Vagina (tissue), 2 donors: ENCODE results near the gene ENTPD3. TPM values are rescaled to one million over a fixed set of nuclear protein-coding genes. Genes with fewer than 3 reads are reported as not detected.

Experiments
- DNase-seq, 2 donors: peaks; one replicate each; pipeline ENCODE4 v3.0.0-alpha.2; 2017; ENCODE audit errors: extremely low spot score in 2 of 2
- H3K27ac ChIP-seq: fragments of 200-600 bp; sonication (generic); one replicate; pipeline ENCODE4 v1.5.1; 2019
- H3K27me3 ChIP-seq: fragments of 200-600 bp; sonication (generic); one replicate; pipeline ENCODE4 v1.5.1; 2019
- H3K36me3 ChIP-seq, 2 donors: fragments of 200-600 bp; sonication (generic); one replicate each; pipeline ENCODE4 v1.5.1; 2017 to 2019
- H3K4me1 ChIP-seq: fragments of 200-600 bp; sonication (generic); one replicate; pipeline ENCODE4 v1.5.1; 2019
- H3K4me3 ChIP-seq, 2 donors: fragments of 200-600 bp; sonication (generic); 1 replicate in 1 of 2; 2 replicates in 1 of 2; pipeline ENCODE4 v1.5.1; 2016 to 2019
- H3K9me3 ChIP-seq: fragments of 200-600 bp; sonication (generic); one replicate; pipeline ENCODE4 v1.5.1; 2019
- POLR2A ChIP-seq, 2 donors: fragments of 450-650 bp; IDR thresholded peaks; one replicate each; pipeline ENCODE4 v1.6.1; 2017; ENCODE audit warnings: antibody characterized with exemption in 2 of 2, mild to moderate bottlenecking in 2 of 2, moderate library complexity in 2 of 2
- POLR2AphosphoS5 ChIP-seq, 2 donors: sonication (generic); formaldehyde crosslinking; IDR thresholded peaks; one replicate each; pipeline ENCODE4 v1.9.0; 2017; ENCODE audit warnings: antibody characterized with exemption in 2 of 2, mild to moderate bottlenecking in 2 of 2, low read depth in 1 of 2; ENCODE audit not compliant: insufficient read depth in 1 of 2
- intact Hi-C: fragments of 100-400 bp; cut with DNase I; formaldehyde crosslinking; loops from one replicate; pipeline ENCODE4 v1.15.1; 2023
- total RNA-seq: library from RNA; depleted of rRNA; stranded (reverse); fragments of >200 nt; gene quantifications from one replicate; pipeline ENCODE4 v1.2.3, GENCODE V29; 2016
- TF ChIP-seq, protein P1 (sequence below), 3 experiments: fragments of 450-650 bp in 2 of 3; fragments of 200-600 bp in 1 of 3; sonication (generic) in 1 of 3; IDR thresholded peaks; one replicate each; pipeline ENCODE4 v1.5.1; 2017 to 2019; ENCODE audit warnings: antibody characterized with exemption in 3 of 3, mild to moderate bottlenecking in 2 of 3, moderate library complexity in 2 of 3

The ENTPD3 gene
- total RNA-seq, 1 donor from 2014 or later: 3.9 TPM

DNA sequence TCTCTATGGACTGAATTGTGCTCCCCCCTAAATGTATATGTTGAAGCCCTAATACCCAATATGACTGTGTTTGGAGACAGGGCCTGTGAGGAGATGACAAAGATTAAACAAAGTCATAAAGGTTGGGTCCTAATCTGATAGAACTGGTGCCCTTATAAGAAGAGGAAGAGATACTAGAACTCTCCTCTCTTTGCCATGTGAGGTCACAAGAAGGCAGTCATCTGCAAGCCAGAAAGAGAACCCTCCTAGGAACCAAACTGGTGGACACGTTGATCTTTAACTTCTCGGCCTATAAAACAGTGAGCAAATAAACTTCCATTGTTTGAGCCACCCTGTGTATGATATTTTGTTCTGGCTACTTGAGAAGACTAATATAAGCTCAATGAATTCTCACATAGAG is 31.6 kb upstream of the ENTPD3 start:
- intact Hi-C loops: no loop called here
- DNase-seq: no peak
- TF ChIP-seq, protein P1, sequence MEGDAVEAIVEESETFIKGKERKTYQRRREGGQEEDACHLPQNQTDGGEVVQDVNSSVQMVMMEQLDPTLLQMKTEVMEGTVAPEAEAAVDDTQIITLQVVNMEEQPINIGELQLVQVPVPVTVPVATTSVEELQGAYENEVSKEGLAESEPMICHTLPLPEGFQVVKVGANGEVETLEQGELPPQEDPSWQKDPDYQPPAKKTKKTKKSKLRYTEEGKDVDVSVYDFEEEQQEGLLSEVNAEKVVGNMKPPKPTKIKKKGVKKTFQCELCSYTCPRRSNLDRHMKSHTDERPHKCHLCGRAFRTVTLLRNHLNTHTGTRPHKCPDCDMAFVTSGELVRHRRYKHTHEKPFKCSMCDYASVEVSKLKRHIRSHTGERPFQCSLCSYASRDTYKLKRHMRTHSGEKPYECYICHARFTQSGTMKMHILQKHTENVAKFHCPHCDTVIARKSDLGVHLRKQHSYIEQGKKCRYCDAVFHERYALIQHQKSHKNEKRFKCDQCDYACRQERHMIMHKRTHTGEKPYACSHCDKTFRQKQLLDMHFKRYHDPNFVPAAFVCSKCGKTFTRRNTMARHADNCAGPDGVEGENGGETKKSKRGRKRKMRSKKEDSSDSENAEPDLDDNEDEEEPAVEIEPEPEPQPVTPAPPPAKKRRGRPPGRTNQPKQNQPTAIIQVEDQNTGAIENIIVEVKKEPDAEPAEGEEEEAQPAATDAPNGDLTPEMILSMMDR (IDR thresholded peaks at IDR 0.05): no peak
- TF ChIP-seq POLR2A (IDR thresholded peaks at IDR 0.05) (no peak), POLR2AphosphoS5 (IDR thresholded peaks at IDR 0.05; ENCODE audit: insufficient read depth in 1 of 2, low read depth in 1 of 2) (no peak)

DNA sequence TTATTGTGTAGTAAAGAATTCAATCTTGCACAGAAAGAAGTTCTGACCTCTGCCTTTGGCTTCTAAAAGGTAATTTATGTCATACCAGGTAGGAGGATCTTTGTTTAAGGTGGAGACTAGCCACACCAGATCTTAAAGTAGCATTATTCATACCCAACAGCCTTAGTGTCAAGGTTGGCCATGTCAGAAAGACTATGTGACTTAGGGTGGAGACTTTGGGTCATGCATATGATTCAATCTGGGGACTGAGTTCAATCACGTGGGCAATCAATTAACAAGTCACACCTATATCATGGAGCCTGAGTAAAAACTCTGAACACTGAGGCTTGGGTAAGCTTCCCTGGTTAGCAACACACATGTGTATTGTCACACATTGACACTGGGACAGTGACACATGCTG is 28.5 kb upstream of the ENTPD3 start:
- Histone ChIP-seq H3K27me3 (no peaks in the 10 kb centered on the region), H3K4me3 (no peak overlapping the region), H3K27ac (no peak overlapping the region), H3K4me1 (no peaks in the 10 kb centered on the region), H3K36me3 (no peaks in the 10 kb centered on the region), H3K9me3 (no peaks in the 10 kb centered on the region)
- no peak for TF ChIP-seq POLR2AphosphoS5 (IDR thresholded peaks at IDR 0.05; ENCODE audit: insufficient read depth in 1 of 2, low read depth in 1 of 2)
- TF ChIP-seq POLR2A (IDR thresholded peaks at IDR 0.05): no peak
- intact Hi-C loops: no loop called here
- DNase-seq: no peak

More for the DNA sequence above, 31.6 kb upstream of the ENTPD3 start:
- H3K27ac ChIP-seq: no peak overlapping the region
- H3K9me3 ChIP-seq: no peaks in the 10 kb centered on the region
- H3K27me3 ChIP-seq: no peaks in the 10 kb centered on the region
- H3K36me3 ChIP-seq: no peaks in the 10 kb centered on the region
- H3K4me3 ChIP-seq: no peak overlapping the region
- H3K4me1 ChIP-seq: no peaks in the 10 kb centered on the region

DNA sequence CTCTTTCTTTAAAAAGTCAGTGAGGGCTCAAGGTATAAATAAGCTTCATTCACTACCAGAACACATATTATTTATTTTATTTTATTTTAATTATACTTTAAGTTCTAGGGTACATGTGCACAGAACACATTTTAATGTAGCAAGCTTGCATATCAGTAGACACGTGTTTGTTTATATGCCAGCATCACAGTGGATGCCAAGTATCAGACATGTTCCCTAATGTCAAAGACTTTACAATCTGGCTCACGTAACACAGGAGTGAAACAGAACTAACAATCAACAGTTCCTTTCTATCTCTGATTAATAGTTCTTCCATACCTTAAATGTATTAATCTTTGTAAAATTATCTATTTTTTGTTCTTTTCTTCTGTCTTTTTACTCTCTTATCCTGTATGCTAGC is 23.3 kb upstream of the ENTPD3 start:
- H3K4me1 ChIP-seq: no peaks in the 10 kb centered on the region
- TF ChIP-seq POLR2AphosphoS5 (IDR thresholded peaks at IDR 0.05; ENCODE audit: insufficient read depth in 1 of 2, low read depth in 1 of 2) (no peak), POLR2A (IDR thresholded peaks at IDR 0.05) (no peak)
- TF ChIP-seq, protein P1 (IDR thresholded peaks at IDR 0.05): no peak
- H3K36me3 ChIP-seq: no peaks in the 10 kb centered on the region
- H3K27ac ChIP-seq: no peak overlapping the region
- H3K4me3 ChIP-seq: no peak overlapping the region
- H3K9me3 ChIP-seq: no peaks in the 10 kb centered on the region
- H3K27me3 ChIP-seq: no peaks in the 10 kb centered on the region
- no peak for DNase-seq
- intact Hi-C loops: no loop called here

DNA sequence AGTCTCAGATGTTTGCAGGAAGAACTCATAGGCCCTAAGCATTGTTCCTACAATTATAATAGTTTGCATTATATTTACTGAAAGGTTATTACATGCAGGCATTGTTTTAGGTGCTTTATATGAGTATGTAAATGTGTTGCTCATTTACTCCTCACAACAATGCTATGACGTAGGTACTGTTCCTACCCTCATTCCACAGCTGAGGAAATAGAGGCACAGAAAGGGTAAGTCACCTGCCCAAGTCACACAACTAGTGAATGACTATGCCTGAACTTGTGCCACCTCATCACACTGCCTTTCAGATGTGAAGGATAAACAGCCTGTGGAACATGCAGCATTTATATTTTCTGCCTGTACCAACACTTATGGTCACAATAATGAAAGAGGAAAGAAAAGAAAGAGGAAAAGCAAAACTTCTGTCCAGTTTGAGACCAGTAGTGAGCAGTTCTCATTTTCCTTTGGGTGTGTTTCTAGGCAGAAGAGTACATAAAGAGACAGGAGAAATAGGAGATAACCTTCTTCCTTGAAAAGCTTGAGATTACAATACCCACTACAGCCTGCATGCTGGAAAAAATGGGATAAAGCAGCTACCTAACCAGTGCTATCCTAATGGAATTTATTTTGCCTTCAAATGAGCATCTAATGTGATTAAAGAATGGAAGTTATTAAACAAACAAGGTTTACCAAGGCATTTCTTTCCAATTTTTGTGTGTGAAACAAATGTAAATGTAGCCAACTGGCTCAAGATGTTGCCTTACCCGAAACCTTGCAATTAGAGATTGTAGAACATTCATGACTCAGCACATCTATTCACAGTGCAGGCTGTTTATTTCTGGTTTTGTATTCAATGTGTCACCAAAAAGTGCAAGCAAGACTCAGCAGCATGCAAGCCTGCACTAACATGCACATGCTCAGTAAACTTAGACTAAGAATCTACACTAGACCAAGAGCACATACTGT is 20.5 kb upstream of the ENTPD3 start:
- Histone ChIP-seq H3K4me1 (no peaks in the 10 kb centered on the region), H3K4me3 (no peak overlapping the region), H3K27me3 (no peaks in the 10 kb centered on the region), H3K36me3 (no peaks in the 10 kb centered on the region), H3K9me3 (no peaks in the 10 kb centered on the region), H3K27ac (no peak overlapping the region)
- DNase-seq: no peak
- intact Hi-C loops: no loop called here
- TF ChIP-seq POLR2A (IDR thresholded peaks at IDR 0.05) (no peak), POLR2AphosphoS5 (IDR thresholded peaks at IDR 0.05; ENCODE audit: insufficient read depth in 1 of 2, low read depth in 1 of 2) (peak in 1 of 2 donors; percentile 59)

DNA sequence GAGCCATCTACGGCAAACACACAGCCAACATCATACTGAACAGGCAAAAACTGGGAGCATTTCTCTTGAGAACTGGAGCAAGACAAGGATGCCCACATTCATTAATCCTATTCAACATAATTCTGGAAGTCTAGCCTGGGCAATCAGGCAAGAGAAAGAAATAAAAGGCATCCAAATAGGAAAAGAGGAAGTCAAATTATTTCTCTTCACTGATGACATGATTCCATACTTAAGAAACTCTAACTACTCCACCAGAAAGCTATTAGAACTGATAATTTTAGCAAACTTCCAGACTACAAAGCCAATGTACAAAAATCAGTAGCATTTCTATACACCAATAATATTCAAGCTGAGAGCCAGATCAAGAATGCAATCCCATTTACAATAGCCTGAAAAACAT is 17.3 kb upstream of the ENTPD3 start:
- Histone ChIP-seq H3K4me3 (no peak overlapping the region), H3K27me3 (no peaks in the 10 kb centered on the region), H3K4me1 (no peaks in the 10 kb centered on the region), H3K9me3 (no peaks in the 10 kb centered on the region), H3K27ac (no peak overlapping the region), H3K36me3 (no peaks in the 10 kb centered on the region)
- intact Hi-C loops: no loop called here
- no peak for TF ChIP-seq POLR2A (IDR thresholded peaks at IDR 0.05)
- TF ChIP-seq, protein P1 (IDR thresholded peaks at IDR 0.05): no peak
- no peak for TF ChIP-seq POLR2AphosphoS5 (IDR thresholded peaks at IDR 0.05; ENCODE audit: insufficient read depth in 1 of 2, low read depth in 1 of 2)
- DNase-seq: no peak

DNA sequence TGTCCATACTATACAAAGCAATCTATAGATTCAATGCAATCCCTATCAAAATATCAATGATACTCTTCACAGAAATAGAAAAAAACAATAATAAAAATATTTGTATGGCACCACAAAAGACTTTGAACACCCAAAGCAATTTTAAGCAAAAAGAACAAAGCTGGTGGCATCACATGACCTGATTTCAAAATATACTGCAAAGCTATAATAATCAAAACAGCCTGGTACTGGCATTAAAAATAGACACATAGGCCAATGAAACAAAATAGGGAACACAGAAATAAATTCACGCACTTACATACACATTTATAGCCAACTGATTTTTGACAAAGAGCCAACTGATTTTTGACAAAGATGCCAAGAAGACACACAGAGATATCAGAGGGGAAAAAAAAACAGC is 9.2 kb upstream of the ENTPD3 start:
- intact Hi-C loops: loop anchor here (1.0 kb wide), 1 partner anchor 31 kb away; no protein-coding TSS in a partner anchor
- H3K4me3 ChIP-seq: no peak overlapping the region
- H3K36me3 ChIP-seq: no peaks in the 10 kb centered on the region
- no peaks in the 10 kb centered on the region for H3K4me1 ChIP-seq
- H3K9me3 ChIP-seq: no peaks in the 10 kb centered on the region
- no peaks in the 10 kb centered on the region for H3K27me3 ChIP-seq
- H3K27ac ChIP-seq: no peak overlapping the region
- no peak for DNase-seq
- TF ChIP-seq POLR2A (IDR thresholded peaks at IDR 0.05): no peak
- TF ChIP-seq, protein P1 (IDR thresholded peaks at IDR 0.05): no peak
- TF ChIP-seq POLR2AphosphoS5 (IDR thresholded peaks at IDR 0.05; ENCODE audit: insufficient read depth in 1 of 2, low read depth in 1 of 2): no peak
